ENCODE results near the gene ZNF132. TPM values are rescaled to one million over a fixed set of nuclear protein-coding genes. Genes with fewer than 3 reads are reported as not detected.

The ZNF132 gene
- total and polyA plus RNA-seq, 9 of the 15 experiments (the other 6 are each of a cell fraction or from before 2014, with no cell fraction given) = 0.03 to 0.42 (median 0.10) TPM; not detected in 5

- no peak for TF ChIP-seq ID3 (CRISPR knock-in tag; IDR thresholded peaks at IDR 0.05)
- no peak for TF ChIP-seq ID3 (tag; IDR thresholded peaks at IDR 0.05)
- peak; percentile 97 for TF ChIP-seq POLR2A (conservative IDR thresholded peaks at IDR 0.05)
- TF ChIP-seq ZNF174 (CRISPR knock-in tag; IDR thresholded peaks at IDR 0.05) = no peak
- no peak for TF ChIP-seq SETDB1 (IDR thresholded peaks at IDR 0.05; ENCODE audit: low read length)
- 0 out of 2 replicates have a peak, but pooled peaks have one; percentile 45 for TF ChIP-seq RFX5 (IDR thresholded peaks at IDR 0.05; ENCODE audit: low read depth, low read length)
- no peak for TF ChIP-seq SMAD2 (IDR thresholded peaks at IDR 0.05; ENCODE audit: low read depth, low read length)
- TF ChIP-seq CBFA2T2 (conservative IDR thresholded peaks at IDR 0.05) = no peak
- TF ChIP-seq ETV6 (IDR thresholded peaks at IDR 0.05; ENCODE audit: borderline replicate concordance in 1 of 2, low read depth in 2 of 2, low read length in 1 of 2) = no peak
- no peak for TF ChIP-seq ETV6 (CRISPR knock-in tag; IDR thresholded peaks at IDR 0.05; ENCODE audit: borderline replicate concordance)
- TF ChIP-seq ZNF696 (CRISPR knock-in tag; conservative IDR thresholded peaks at IDR 0.05) = no peak
- TF ChIP-seq SIX5 (IDR thresholded peaks at IDR 0.05; ENCODE audit: borderline replicate concordance in 1 of 2, insufficient read depth in 1 of 2, low read depth in 1 of 2, low read length in 2 of 2) = peak; percentile 30 to 32; a peak in 2 of 4 replicates
- TF ChIP-seq NCOA2 (IDR thresholded peaks at IDR 0.05; ENCODE audit: partially characterized antibody in 2 of 2) = no peak
- peak in 1 of 2 experiments; percentile 74; a peak in 1 of 4 replicates for TF ChIP-seq ZMIZ1 (IDR thresholded peaks at IDR 0.05; ENCODE audit: low read depth in 2 of 2, low read length in 2 of 2)
- TF ChIP-seq ZNF785 (CRISPR knock-in tag; IDR thresholded peaks at IDR 0.05) = no peak
- TF ChIP-seq ZKSCAN8 (CRISPR knock-in tag; IDR thresholded peaks at IDR 0.05) = no peak
- peak; percentile 67 for TF ChIP-seq JUND (IDR thresholded peaks at IDR 0.05; ENCODE audit: borderline replicate concordance, low read depth, low read length)
- TF ChIP-seq JUND (tag; IDR thresholded peaks at IDR 0.05; ENCODE audit: borderline replicate concordance, low read depth, low read length) = 0 out of 3 replicates have a peak, but pooled peaks have one; percentile 45
- TF ChIP-seq ZNF184 (CRISPR knock-in tag; IDR thresholded peaks at IDR 0.05) = no peak
- no peak for TF ChIP-seq ADNP (tag; IDR thresholded peaks at IDR 0.05)
- TF ChIP-seq ZNF212 (CRISPR knock-in tag; IDR thresholded peaks at IDR 0.05) = no peak
Measured at GRCh38 chr19:58386576-58387337, 53.2 kb downstream of the ZNF132 start, which contains the start of gene RPS5 (continued).

Data from K562 (cell line).